ENCODE results near the gene RYR2.

RYR2 gene

GRCh38 chr1:237566581-237566980 is 524.6 kb downstream of the RYR2 start:
- TF ChIP-seq GATA3 (IDR thresholded peaks at IDR 0.05; ENCODE audit: low read depth, low read length) (no peak), GATA2 (IDR thresholded peaks at IDR 0.05; ENCODE audit: low read depth, low read length) (no peak)

GRCh38 chr1:237568955-237569354 is 527.0 kb downstream of the RYR2 start:
- TF ChIP-seq GATA3 (IDR thresholded peaks at IDR 0.05; ENCODE audit: low read depth, low read length) (no peak), GATA2 (IDR thresholded peaks at IDR 0.05; ENCODE audit: low read depth, low read length) (no peak)

DNA sequence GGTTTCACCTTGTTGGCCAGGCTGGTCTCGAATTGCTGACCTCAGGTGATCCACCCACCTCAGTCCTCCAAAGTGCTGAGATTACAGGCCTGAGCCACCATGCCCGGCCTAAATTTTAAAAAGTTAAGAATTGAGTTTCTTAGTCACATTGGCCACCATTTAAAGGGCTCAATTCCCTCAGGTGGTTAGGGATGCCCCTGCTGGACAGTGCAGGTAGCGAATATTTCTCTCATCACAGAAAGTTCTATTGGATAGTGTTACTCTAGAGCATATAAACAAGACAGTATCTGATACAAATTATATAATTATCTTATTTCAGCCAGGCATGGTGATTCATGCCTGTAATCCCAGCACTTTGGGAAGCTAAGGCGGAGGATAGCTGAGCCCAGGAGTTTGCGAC is 528.5 kb downstream of the RYR2 start:
- TF ChIP-seq GATA3 (IDR thresholded peaks at IDR 0.05; ENCODE audit: low read depth, low read length) (no peak), GATA2 (IDR thresholded peaks at IDR 0.05; ENCODE audit: low read depth, low read length) (no peak)

GRCh38 chr1:237574536-237574935 is 532.6 kb downstream of the RYR2 start:
- no peak for TF ChIP-seq GATA2 (IDR thresholded peaks at IDR 0.05; ENCODE audit: low read depth, low read length)
- TF ChIP-seq GATA3 (IDR thresholded peaks at IDR 0.05; ENCODE audit: low read depth, low read length) = no peak

GRCh38 chr1:237578540-237578939 is 536.6 kb downstream of the RYR2 start:
- no peak for TF ChIP-seq GATA3 (IDR thresholded peaks at IDR 0.05; ENCODE audit: low read depth, low read length)
- no peak for TF ChIP-seq GATA2 (IDR thresholded peaks at IDR 0.05; ENCODE audit: low read depth, low read length)

- TF ChIP-seq GATA3 (IDR thresholded peaks at IDR 0.05; ENCODE audit: low read depth, low read length) (no peak), GATA2 (IDR thresholded peaks at IDR 0.05; ENCODE audit: low read depth, low read length) (no peak)
Observed at GRCh38 chr1:237580726-237581125, 538.7 kb downstream of the RYR2 start.

- no peak for TF ChIP-seq GATA2 (IDR thresholded peaks at IDR 0.05; ENCODE audit: low read depth, low read length)
- TF ChIP-seq GATA3 (IDR thresholded peaks at IDR 0.05; ENCODE audit: low read depth, low read length) = no peak
Observed at GRCh38 chr1:237583270-237583669, 541.3 kb downstream of the RYR2 start.

DNA sequence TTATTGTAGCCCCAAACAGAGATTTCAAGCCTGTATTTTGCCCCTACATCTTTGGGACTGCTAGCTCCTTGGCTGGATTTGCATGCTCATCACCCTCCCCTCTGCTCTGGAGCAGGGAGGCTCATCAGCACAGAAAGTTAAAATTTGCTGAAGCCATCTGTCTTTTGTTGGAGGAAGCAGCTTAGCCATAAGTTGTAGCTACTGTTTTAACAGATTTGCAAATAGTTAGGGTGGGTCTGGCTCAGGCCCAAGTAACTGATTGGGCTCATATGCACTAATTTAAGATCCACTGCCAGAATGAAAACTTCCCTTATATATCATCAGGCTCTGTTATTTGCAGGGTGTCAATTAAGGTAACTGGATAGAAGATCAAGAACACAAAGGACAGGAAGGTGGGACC is 541.8 kb downstream of the RYR2 start:
- no peak for TF ChIP-seq GATA3 (IDR thresholded peaks at IDR 0.05; ENCODE audit: low read depth, low read length)
- TF ChIP-seq GATA2 (IDR thresholded peaks at IDR 0.05; ENCODE audit: low read depth, low read length) = no peak

- TF ChIP-seq GATA2 (IDR thresholded peaks at IDR 0.05; ENCODE audit: low read depth, low read length) (no peak), GATA3 (IDR thresholded peaks at IDR 0.05; ENCODE audit: low read depth, low read length) (no peak)
Observed at GRCh38 chr1:237590386-237590785, 548.4 kb downstream of the RYR2 start.

DNA sequence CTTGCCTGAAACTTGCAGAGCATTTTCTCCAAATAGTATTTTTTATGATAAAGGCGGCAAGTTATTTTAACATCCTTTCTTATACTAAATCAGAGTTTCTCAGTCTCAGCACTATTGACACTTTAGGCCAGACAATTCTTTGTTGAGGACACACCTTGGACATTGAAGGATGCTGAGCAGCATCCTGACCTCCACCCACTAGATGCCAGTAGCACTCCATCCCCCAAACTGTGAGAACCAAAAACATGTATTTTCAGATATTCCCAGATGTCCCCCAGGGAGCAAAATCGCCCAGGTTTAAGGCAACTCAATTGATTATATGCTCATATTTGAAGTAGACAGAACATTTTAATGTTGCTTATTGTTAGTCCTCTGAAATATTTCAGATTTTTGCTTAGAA is 549.4 kb downstream of the RYR2 start:
- TF ChIP-seq GATA3 (IDR thresholded peaks at IDR 0.05; ENCODE audit: low read depth, low read length) (no peak), GATA2 (IDR thresholded peaks at IDR 0.05; ENCODE audit: low read depth, low read length) (no peak)

- no peak for TF ChIP-seq GATA2 (IDR thresholded peaks at IDR 0.05; ENCODE audit: low read depth, low read length)
- no peak for TF ChIP-seq GATA3 (IDR thresholded peaks at IDR 0.05; ENCODE audit: low read depth, low read length)
Observed at GRCh38 chr1:237608433-237608832, 566.4 kb downstream of the RYR2 start.

DNA sequence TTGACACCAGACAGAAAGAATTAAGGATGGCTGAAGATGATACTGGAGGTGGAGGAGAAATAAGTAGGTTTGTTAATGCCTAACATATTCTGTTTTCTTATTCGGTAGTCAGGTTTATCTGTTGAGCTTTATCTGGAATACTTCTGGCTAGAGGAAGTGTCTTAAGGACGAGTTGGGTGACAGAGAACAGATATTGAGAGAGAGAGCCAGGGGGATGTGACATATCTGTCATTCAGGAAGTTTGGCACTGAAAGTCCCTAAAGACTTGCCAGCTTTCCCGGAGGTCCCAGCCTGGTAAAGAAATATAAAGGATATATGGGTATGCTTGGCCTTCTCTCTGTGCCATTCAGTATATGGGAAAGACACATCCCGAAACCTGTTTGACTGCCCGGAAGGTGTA is 568.2 kb downstream of the RYR2 start:
- TF ChIP-seq GATA2 (IDR thresholded peaks at IDR 0.05; ENCODE audit: low read depth, low read length) (no peak), GATA3 (IDR thresholded peaks at IDR 0.05; ENCODE audit: low read depth, low read length) (no peak)

- TF ChIP-seq GATA3 (IDR thresholded peaks at IDR 0.05; ENCODE audit: low read depth, low read length) (no peak), GATA2 (IDR thresholded peaks at IDR 0.05; ENCODE audit: low read depth, low read length) (no peak)
Observed at GRCh38 chr1:237613984-237614383, 572.0 kb downstream of the RYR2 start.

DNA sequence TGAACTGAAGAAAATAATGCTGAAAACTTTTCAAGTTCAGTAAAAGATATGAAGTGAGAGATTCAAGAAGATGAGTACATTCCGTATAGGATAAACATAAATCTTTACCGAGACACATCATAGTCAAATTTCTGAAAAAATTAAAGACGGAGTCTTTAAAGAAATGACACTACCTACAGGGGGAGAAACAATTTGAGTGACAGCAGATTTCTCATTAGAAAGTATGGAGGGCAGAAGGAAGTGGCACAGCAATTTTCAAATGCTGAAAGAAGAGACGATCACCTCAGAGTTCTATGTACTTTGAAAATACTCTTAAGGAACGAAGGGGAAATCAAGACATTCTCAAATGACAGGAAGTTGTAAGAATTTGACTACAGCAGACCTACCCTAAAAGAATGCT is 577.6 kb downstream of the RYR2 start:
- no peak for TF ChIP-seq GATA3 (IDR thresholded peaks at IDR 0.05; ENCODE audit: low read depth, low read length)
- no peak for TF ChIP-seq GATA2 (IDR thresholded peaks at IDR 0.05; ENCODE audit: low read depth, low read length)

- TF ChIP-seq GATA2 (IDR thresholded peaks at IDR 0.05; ENCODE audit: low read depth, low read length) = no peak
- no peak for TF ChIP-seq GATA3 (IDR thresholded peaks at IDR 0.05; ENCODE audit: low read depth, low read length)
Observed at GRCh38 chr1:237634922-237635321, 592.9 kb downstream of the RYR2 start.

DNA sequence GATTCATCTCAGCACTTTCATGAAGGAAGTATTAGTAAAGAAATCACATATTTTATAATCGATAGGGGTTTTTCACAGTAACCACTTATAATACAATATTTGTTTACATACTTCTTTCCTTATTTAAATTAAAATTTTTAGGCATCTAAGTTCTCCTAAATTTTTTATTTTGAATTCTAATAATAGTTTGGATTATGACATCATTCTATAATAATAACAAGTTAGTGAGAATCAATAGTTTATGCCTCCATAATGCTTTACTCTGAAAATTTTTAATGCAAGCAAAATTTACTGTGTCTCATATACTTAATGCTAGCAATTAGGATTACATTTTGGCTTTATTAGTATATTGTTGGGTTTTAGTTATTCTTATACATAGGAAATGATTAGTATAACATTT is 596.6 kb downstream of the RYR2 start:
- TF ChIP-seq GATA2 (IDR thresholded peaks at IDR 0.05; ENCODE audit: low read depth, low read length) = no peak
- no peak for TF ChIP-seq GATA3 (IDR thresholded peaks at IDR 0.05; ENCODE audit: low read depth, low read length)

All from SH-SY5Y (cell line).